Hepatocyte (in vitro differentiated cells): ENCODE measurements around the gene SMOC1.

Experiments
- EZH2 ChIP-seq: fragments of 200-600 bp; sonication (generic); IDR thresholded peaks from 2 replicates; pipeline ENCODE4 v1.6.1; 2016; ENCODE audit warnings: antibody characterized with exemption, mild to moderate bottlenecking, borderline replicate concordance
- TF ChIP-seq, protein P1 (sequence below): fragments of 200-600 bp; sonication (generic); IDR thresholded peaks from 2 replicates; pipeline ENCODE4 v1.5.1; 2016; ENCODE audit warnings: antibody characterized with exemption, mild to moderate bottlenecking; ENCODE audit not compliant: poor library complexity

DNA sequence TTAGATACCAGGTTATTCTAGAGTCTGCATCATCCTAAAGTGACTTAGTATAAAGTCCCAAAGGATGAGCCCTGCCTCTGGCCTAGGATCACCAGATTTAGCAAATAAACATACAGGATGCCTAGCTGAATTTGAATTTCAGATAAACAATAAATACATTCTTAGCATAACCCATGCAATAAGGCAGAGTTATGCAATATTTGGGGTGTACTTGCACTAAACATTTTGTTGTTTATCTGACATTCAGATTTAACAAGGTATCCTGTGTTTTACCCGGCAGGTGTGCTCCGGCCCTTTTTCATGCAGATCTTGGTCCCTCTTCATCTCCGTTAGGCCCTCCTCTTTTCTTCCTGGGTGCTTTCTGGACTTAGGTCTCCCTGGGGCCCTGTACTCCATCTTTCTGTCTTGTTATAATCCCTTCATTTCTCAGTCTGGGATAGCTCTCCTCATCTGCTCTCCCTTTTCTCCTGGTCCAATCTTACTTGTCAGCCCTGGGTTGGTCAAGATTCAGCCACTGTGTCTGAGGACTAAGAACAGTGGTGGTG, 18.1 kb upstream of the SMOC1 start:
- TF ChIP-seq, protein P1, sequence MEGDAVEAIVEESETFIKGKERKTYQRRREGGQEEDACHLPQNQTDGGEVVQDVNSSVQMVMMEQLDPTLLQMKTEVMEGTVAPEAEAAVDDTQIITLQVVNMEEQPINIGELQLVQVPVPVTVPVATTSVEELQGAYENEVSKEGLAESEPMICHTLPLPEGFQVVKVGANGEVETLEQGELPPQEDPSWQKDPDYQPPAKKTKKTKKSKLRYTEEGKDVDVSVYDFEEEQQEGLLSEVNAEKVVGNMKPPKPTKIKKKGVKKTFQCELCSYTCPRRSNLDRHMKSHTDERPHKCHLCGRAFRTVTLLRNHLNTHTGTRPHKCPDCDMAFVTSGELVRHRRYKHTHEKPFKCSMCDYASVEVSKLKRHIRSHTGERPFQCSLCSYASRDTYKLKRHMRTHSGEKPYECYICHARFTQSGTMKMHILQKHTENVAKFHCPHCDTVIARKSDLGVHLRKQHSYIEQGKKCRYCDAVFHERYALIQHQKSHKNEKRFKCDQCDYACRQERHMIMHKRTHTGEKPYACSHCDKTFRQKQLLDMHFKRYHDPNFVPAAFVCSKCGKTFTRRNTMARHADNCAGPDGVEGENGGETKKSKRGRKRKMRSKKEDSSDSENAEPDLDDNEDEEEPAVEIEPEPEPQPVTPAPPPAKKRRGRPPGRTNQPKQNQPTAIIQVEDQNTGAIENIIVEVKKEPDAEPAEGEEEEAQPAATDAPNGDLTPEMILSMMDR: no peak
- TF ChIP-seq EZH2: no peak
